Activated T-cell treated with anti-CD3 and anti-CD28 coated beads, Interleukin-2, amount 50 U/mL, for 72 hours (primary cell): ENCODE data around the gene AK2. TPM values are rescaled to one million over a fixed set of nuclear protein-coding genes. Genes with fewer than 3 reads are reported as not detected.
"Not testable (repeated sequence)": the region's sequence is repeated elsewhere in the genome, so short reads cannot be mapped to it uniquely, and the experiment has no call there.

Experiments
- ATAC-seq, 2 donors: fragments of 150-1000 bp; cut with Tn5 transposase; replicated peaks in 1 of 2; 2 replicates each; pipeline ENCODE4 v1.10.0; 2021; ENCODE audit warnings: moderate library complexity in 2 of 2, mild to moderate bottlenecking in 1 of 2
- DNase-seq, 2 donors: peaks; one replicate each; pipeline ENCODE4 v3.0.0; 2021 to 2022; ENCODE audit warnings: mixed read lengths in 1 of 2
- H3K27ac Mint-ChIP-seq: one replicate; pipeline ENCODE4 v1.8.0; 2022; ENCODE audit warnings: mild to moderate bottlenecking, moderate library complexity, mixed read lengths
- H3K27me3 Mint-ChIP-seq: one replicate; pipeline ENCODE4 v1.8.0; 2022; ENCODE audit warnings: low read depth, mixed read lengths
- H3K36me3 Mint-ChIP-seq, 2 donors: one replicate each; pipeline ENCODE4 v1.8.0; 2022; ENCODE audit warnings: mixed read lengths in 2 of 2, mild to moderate bottlenecking in 1 of 2; ENCODE audit not compliant: insufficient read depth in 2 of 2
- H3K4me1 Mint-ChIP-seq: one replicate; pipeline ENCODE4 v1.8.0; 2022; ENCODE audit warnings: low read depth, mixed read lengths
- H3K4me3 Mint-ChIP-seq, 2 donors: one replicate each; pipeline ENCODE4 v1.8.0; 2022; ENCODE audit warnings: mild to moderate bottlenecking in 2 of 2, mixed read lengths in 2 of 2, moderate library complexity in 2 of 2
- H3K9me3 Mint-ChIP-seq, 2 donors: one replicate each; pipeline ENCODE4 v1.8.0; 2022; ENCODE audit warnings: mixed read lengths in 2 of 2
- total RNA-seq, 2 donors: library from RNA; stranded (reverse); gene quantifications; one replicate each; pipeline ENCODE4 v1.2.3, GENCODE V29; 2022

The AK2 gene
- total RNA-seq, 2 donors from 2014 or later, result 217 to 223 TPM

DNA sequence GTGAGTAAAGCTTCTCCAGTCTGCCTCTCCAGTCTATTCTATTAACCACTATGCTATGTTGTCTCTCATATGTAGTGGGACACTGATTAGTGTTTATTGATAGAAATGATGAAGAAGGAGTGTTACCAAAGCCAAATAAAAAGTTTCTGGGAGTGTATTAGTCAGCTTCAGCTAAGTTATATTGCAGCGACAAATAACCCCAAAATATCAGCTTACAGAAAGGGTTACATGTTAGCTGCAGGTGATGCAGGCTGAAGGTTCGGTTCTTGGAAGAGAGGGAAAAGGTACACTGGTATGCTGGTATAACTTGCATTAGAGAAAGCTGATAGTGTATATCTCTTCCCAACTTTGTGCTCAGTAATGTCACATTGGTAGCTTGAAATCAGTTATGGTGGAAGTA, 10.6 kb upstream of the AK2 start:
- peaks cover 11% of the 10 kb centered on the region for H3K4me1 Mint-ChIP-seq
- H3K4me3 Mint-ChIP-seq, result no peak overlapping the region
- H3K27ac Mint-ChIP-seq, result no peak overlapping the region
- ATAC-seq, result no peak
- H3K27me3 Mint-ChIP-seq, result no peaks in the 10 kb centered on the region
- H3K36me3 Mint-ChIP-seq, result peaks cover 0 to 2% of the 10 kb centered on the region in 2 donors
- peaks cover 0 to 1% of the 10 kb centered on the region in 2 donors for H3K9me3 Mint-ChIP-seq
- no peak for DNase-seq

DNA sequence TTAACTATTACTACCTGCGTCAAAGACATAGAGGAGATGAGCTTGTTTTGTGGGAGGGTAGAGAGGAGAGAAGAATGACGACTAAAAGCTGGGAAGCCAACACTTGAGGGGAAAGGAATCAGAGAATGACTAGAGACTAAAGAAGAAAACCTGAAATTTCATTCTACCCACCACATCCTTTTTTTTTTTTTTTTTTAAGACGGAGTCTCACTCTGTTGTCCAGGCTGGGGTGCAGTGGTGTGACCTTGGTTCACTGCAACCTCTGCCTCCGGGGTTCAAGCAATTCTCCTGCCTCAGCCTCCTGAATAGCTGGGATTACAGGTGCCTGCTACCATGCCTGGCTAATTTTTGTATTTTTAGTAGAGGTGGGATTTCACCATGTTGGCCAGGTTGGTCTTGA, 9.6 kb upstream of the AK2 start:
- H3K9me3 Mint-ChIP-seq, H3K4me3 Mint-ChIP-seq, H3K27me3 Mint-ChIP-seq, H3K27ac Mint-ChIP-seq, DNase-seq, H3K36me3 Mint-ChIP-seq: not testable (repeated sequence)
- peak in 1 of 2 donors; percentile 2 for ATAC-seq
- H3K4me1 Mint-ChIP-seq, result peaks cover 11% of the 10 kb centered on the region

DNA sequence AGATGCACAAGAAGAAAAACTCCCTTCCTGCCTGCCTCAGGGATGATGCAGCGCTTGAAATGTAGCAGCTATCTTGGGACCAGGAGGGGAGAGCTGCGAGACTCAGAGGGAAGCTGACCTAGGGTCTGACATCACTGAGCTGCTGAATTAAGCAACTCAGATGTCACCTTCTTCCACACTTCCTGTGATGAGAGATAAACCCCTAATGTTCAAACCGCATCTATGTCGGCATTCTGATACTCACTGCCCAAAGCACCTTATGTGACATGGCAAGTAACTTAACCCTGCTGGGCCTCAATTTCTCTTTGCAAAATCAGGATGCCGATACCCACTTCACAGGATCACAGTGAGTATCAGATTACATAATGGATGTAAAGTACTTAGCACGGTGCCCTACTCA, 9.1 kb upstream of the AK2 start:
- Mint-ChIP-seq H3K4me1 (peaks cover 11% of the 10 kb centered on the region), H3K36me3 (peaks cover 0 to 2% of the 10 kb centered on the region in 2 donors), H3K27ac (no peak overlapping the region), H3K9me3 (peaks cover 0 to 1% of the 10 kb centered on the region in 2 donors), H3K27me3 (no peaks in the 10 kb centered on the region), H3K4me3 (no peak overlapping the region)
- ATAC-seq (peak in 1 of 2 donors; percentile 73), DNase-seq (peak in 1 of 2 donors; percentile 15)

DNA sequence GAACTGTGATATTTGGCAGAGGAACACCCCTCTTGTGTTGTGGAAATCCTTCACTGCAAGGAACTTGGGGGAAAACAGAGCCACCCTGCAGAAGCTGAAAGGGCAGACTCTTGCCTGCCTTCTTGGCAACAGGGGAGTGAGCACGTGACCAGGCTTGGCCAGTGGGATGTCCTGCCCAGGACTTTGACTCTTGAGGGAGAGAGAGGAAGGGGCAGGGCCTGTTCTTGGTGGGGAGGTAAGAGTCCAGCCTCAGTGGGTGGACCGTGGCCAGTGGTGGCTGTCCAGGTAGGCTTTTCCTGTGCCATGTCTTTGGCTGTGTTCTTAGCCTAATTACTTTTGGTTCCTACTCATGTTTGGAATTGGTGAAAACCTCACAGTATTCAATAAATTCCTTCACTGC, 8.6 kb upstream of the AK2 start:
- no peak for DNase-seq
- Mint-ChIP-seq H3K9me3 (peaks cover 0 to 1% of the 10 kb centered on the region in 2 donors), H3K27me3 (no peaks in the 10 kb centered on the region), H3K36me3 (no peaks in the 10 kb centered on the region), H3K4me1 (peaks cover 11% of the 10 kb centered on the region), H3K27ac (no peak overlapping the region), H3K4me3 (no peak overlapping the region)
- ATAC-seq, result no peak

DNA sequence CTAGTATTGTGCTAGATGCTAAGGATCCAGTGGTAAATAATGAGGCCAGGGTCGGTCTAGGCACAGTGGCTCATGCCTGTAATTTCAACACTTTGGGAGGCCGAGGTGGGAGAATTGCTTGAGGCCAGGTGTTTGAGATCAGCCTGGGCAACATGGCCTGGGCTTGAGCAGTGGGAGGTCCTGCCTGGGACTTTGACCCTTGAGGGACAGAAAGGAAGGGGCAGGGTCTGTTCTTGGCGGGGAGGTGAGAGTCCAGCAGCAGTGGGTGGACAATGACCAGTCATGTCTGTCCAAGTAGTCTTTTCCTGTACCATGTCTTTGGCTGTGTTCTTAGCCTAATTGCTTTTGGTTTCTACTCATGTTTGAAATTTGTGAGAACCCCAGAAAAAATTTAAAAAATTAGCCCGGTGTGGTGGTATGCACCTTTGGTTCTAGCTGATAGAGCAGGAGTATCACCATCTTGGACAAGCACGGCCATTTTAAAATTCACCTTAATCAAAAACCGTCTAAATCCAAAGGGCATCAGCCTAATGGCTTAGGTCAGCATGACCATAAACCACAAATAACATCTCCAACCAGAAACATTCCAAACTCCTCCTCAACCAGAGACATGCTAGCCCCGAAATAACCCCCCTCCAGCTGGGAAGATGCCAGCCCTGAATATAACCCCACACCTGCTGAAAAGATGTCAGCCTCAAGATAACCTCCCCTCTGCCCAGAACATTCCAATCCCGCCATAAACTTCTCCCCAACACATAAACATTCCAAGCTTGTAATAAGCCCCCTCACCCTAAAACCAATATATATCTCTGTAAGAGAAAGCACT, 6.8 kb upstream of the AK2 start:
- Mint-ChIP-seq H3K9me3 (peaks cover 0 to 1% of the 10 kb centered on the region in 2 donors), H3K4me1 (peaks cover 11% of the 10 kb centered on the region), H3K27ac (no peak overlapping the region), H3K36me3 (no peaks in the 10 kb centered on the region), H3K27me3 (no peaks in the 10 kb centered on the region), H3K4me3 (no peak overlapping the region)
- DNase-seq (no peak), ATAC-seq (no peak)

DNA sequence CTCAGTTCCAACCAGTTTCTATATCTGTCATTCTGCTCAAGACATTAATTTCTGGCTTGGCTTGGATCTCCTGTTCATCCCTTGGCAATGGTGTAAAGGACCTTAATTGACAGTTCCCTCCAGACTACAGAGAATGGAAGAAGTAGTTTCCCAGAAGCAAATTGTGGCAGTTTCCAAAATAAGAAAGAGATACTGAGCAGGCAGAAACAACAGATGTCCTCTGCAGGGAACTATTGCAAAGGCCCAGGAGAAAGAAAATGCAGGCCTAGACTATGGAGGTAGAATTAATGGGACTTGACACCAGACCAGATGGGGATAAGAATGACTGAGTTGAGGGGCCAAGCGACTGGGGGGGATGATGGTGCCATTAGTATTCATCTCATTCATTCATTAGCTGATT, 6.1 kb upstream of the AK2 start:
- H3K4me1 Mint-ChIP-seq, result peaks cover 11% of the 10 kb centered on the region
- ATAC-seq, result no peak
- no peak overlapping the region for H3K4me3 Mint-ChIP-seq
- H3K27me3 Mint-ChIP-seq, result no peaks in the 10 kb centered on the region
- H3K36me3 Mint-ChIP-seq, result no peaks in the 10 kb centered on the region
- no peak for DNase-seq
- peaks cover 0 to 1% of the 10 kb centered on the region in 2 donors for H3K9me3 Mint-ChIP-seq
- no peak overlapping the region for H3K27ac Mint-ChIP-seq

DNA sequence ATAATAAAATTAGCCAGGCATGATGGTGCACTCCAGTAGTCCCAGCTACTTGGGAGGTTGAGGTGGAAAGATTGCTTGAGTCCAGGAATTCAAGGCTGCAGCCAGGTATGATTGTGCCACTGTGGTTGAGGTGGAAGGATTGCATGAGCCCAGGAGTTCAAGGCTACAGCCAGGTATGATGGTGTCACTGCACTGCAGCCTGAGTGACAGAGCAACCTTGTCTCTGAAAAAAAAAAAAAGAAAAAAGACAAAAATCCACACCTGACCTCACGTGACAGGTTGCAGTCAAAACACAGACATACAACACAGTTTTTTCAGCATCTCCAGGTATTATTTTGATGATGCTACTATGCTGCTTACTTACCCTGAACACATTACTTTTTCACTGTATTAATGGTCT, 4.3 kb upstream of the AK2 start:
- Mint-ChIP-seq H3K4me3 (no peak overlapping the region), H3K4me1 (peaks cover 12% of the 10 kb centered on the region), H3K27ac (no peak overlapping the region), H3K27me3 (no peaks in the 10 kb centered on the region), H3K36me3 (peaks cover 4 to 7% of the 10 kb centered on the region in 2 donors), H3K9me3 (no peaks in the 10 kb centered on the region)
- DNase-seq (no peak), ATAC-seq (no peak)

DNA sequence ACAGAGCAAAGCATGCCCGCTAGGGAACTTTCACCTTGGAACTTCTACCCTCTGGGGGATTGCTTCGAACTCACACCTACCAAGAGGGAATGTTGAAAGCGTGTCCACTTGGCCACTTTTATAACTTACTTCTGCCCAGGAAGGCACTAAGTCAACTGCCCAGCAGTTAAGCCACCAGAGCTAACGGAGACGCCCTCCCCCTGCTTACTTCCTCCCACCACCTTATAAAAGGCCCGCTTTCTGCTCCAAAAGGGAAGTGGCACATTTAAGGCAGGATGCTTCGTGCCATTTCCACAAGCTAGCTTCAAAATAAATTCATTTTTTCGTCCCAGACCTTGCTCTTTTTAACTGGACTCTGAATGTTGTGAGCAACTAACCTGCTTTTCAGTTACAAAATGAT, 3.2 kb upstream of the AK2 start:
- Mint-ChIP-seq H3K4me3 (no peak overlapping the region), H3K36me3 (peaks cover 4 to 8% of the 10 kb centered on the region in 2 donors), H3K27ac (no peak overlapping the region), H3K27me3 (no peaks in the 10 kb centered on the region), H3K9me3 (no peaks in the 10 kb centered on the region), H3K4me1 (peaks cover 13% of the 10 kb centered on the region)
- ATAC-seq, result no peak
- no peak for DNase-seq

DNA sequence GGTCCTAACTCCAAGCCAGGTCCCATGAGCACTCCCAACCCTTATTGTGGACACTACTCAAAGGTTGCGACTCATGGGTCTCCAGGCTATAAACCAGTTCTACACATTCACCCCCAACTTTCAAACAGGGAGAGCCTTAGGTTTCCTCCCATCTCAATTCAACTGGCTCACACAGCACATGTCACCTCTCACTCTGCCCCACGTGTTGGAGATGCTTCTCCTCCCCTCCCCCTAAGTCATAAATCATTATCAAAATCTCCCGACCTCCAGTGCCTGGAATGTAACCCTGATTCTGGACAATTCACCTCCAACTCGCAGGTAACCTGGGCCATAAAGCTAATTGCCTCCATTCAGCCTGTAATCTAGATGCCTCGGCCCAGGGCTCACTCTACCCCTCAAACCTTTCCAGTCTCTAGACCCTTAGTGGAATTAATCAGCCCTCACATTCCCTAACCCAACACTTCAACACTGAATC, 595 bp downstream of the AK2 start:
- H3K4me3 Mint-ChIP-seq, result peak overlapping the region; percentile 85
- H3K9me3 Mint-ChIP-seq, result no peaks in the 10 kb centered on the region
- DNase-seq (no peak), ATAC-seq (no peak)
- H3K27me3 Mint-ChIP-seq, result no peaks in the 10 kb centered on the region
- H3K36me3 Mint-ChIP-seq, result peaks cover 13 to 21% of the 10 kb centered on the region in 2 donors
- H3K4me1 Mint-ChIP-seq, result peaks cover 46% of the 10 kb centered on the region
- peak overlapping the region; percentile 72 for H3K27ac Mint-ChIP-seq

DNA sequence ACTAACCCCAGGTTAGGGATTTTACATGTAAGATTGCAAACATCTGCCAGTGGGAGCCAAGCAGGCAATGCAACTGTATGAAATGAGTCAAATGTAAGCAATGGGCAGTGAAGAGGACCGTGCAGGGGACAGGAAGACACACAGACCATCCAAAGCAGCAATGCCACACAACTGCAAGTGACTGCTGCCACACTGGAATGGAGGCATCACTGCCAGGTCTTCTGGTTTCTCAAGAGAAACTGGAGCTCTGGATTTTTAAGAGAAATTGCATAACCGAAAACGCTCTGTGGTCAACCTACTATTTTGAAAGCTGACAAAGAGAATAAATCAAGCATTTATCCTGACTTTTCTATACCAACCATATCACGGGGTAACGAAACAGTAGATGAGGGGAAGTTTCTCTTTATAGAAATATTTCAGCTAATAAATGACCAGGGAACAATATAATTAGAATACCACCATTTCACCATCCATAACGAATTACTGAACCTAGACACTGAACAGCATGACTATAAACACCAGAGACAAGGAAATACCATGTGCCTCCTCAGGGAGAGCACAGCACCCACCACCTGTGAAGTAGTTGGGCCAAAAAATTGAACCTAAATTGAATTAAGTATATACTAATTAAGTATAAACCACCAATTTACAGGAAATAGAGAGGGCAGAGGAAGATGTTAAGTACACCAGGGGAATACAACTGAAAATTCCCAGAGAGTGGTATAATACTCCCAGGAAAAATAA, 4.4 kb downstream of the AK2 start:
- no peak for ATAC-seq
- no peak for DNase-seq
- no peaks in the 10 kb centered on the region for H3K9me3 Mint-ChIP-seq
- H3K4me3 Mint-ChIP-seq, result peak overlapping the region; percentile 16 to 29
- peaks cover 80% of the 10 kb centered on the region for H3K4me1 Mint-ChIP-seq
- H3K27ac Mint-ChIP-seq, result peak overlapping the region; percentile 47
- H3K36me3 Mint-ChIP-seq, result peaks cover 13 to 29% of the 10 kb centered on the region in 2 donors
- no peaks in the 10 kb centered on the region for H3K27me3 Mint-ChIP-seq

DNA sequence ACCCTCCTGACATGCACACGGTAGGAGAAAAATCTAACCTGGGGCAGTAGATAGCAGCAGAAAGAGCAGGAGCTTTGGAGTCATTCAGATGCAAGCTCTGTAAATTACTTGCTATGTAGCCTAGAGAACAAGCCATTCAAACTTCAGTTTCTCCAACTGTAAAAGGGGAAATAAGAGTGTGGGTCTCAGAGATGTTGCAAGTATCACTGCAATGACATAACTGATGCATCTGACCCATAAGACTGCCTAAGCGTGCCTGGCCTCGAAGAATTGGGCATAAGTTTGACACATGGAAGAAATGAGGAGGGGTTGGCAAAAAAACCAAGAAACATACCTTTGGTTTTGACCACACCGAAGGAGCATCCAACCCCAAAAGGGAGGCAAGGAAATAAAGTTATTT, 5.2 kb downstream of the AK2 start:
- H3K4me3 Mint-ChIP-seq, result peak overlapping the region in 1 of 2 donors; percentile 11
- ATAC-seq (no peak), DNase-seq (no peak)
- H3K27ac Mint-ChIP-seq, result no peak overlapping the region
- peaks cover 82% of the 10 kb centered on the region for H3K4me1 Mint-ChIP-seq
- H3K27me3 Mint-ChIP-seq, result no peaks in the 10 kb centered on the region
- H3K36me3 Mint-ChIP-seq, result peaks cover 9 to 27% of the 10 kb centered on the region in 2 donors
- H3K9me3 Mint-ChIP-seq, result no peaks in the 10 kb centered on the region

DNA sequence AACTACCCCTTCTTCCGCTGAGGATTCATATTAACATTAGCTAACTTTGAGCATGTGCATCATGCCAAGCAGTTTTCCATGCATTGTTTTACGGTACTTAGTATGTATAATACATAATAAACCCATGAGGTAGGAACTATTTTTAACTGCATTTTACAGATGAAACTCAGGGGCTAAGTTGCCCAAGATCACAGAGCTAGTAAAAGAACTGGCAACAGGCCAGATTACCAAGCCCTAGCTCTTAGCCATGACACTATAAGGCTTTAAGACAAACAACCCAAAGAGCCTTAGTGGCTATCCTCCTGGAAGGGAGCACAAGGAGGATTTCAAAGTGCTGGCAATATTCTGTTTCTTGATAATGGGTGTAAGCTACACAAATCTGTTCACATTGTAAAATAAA, 6.1 kb downstream of the AK2 start:
- no peak overlapping the region for H3K27ac Mint-ChIP-seq
- no peak for ATAC-seq
- H3K4me1 Mint-ChIP-seq, result peaks cover 89% of the 10 kb centered on the region
- DNase-seq, result no peak
- no peaks in the 10 kb centered on the region for H3K27me3 Mint-ChIP-seq
- H3K9me3 Mint-ChIP-seq, result no peaks in the 10 kb centered on the region
- H3K4me3 Mint-ChIP-seq, result no peak overlapping the region
- H3K36me3 Mint-ChIP-seq, result peaks cover 9 to 24% of the 10 kb centered on the region in 2 donors

DNA sequence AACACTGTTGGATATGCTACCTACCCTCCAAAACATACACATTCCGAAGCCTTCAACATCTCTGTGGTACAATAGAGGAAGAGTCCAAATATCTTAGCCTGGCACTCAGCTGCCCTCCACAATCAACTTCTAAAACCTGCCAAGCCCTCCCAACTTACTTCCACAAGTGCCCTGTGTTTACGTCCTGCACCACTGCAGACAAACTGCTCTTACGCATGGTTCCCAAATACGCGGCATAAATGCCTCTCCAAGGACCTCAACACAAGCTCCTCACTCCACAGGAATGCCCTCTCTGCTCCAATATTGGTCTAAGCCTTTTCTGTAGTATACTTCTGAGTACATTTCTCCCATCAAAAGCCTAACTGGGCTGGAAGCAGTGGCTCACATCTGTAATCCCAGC, 6.8 kb downstream of the AK2 start:
- Mint-ChIP-seq H3K27ac (no peak overlapping the region), H3K36me3 (peaks cover 9 to 25% of the 10 kb centered on the region in 2 donors), H3K4me1 (peaks cover 91% of the 10 kb centered on the region), H3K4me3 (no peak overlapping the region), H3K9me3 (no peaks in the 10 kb centered on the region), H3K27me3 (no peaks in the 10 kb centered on the region)
- DNase-seq (no peak), ATAC-seq (no peak)
